Posterior vena cava (tissue), 2 donors: ENCODE data around the gene LPXN. TPM values are rescaled to one million over a fixed set of nuclear protein-coding genes. Genes with fewer than 3 reads are reported as not detected.
"Not testable (repeated sequence)": the region's sequence is repeated elsewhere in the genome, so short reads cannot be mapped to it uniquely, and the experiment has no call there.

Source experiments
- DNase-seq: peaks from one replicate; pipeline ENCODE4 v3.0.0-alpha.2; 2020; ENCODE audit warnings: low spot score
- intact Hi-C, 2 donors: fragments of 100-400 bp; cut with DNase I; formaldehyde crosslinking; loops; one replicate each; pipeline versions ENCODE4 v1.14.1 to v1.14.2; 2022 to 2023
- total RNA-seq, 2 donors: library from RNA; stranded (reverse); fragmentation: NEBNext Ultra II Directional; extraction: Animal tissue kit (Norgen Biotek cat#: 25700); gene quantifications; one replicate each; pipeline ENCODE4 v1.2.1, GENCODE V29; 2021
- donor health status: DM: yes; HTN: yes; CAD: no.
- donor health status: DM: yes; HTN: yes; CAD: no.

The LPXN gene
- total RNA-seq, 2 donors from 2014 or later: 7.9 to 10.7 TPM

DNA sequence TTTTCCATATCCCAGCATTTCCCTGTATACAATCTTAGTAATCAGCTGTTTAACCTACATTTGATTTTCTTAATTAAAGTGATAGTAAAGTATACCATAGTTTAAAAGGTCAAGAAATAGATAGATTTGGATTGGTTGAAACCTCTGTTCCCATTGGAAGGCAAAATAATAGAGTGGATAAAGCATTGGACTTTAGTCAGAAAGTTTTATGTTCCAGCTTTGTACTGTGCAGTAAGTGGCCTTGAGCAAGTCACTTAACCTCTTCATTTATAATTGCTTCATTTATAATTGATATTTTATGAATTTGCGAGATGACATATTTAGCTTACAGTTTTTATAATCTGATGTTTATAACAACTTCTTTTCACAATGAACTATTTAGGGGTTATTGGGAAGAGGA is 6.8 kb upstream of the LPXN start:
- DNase-seq: no peak
- intact Hi-C loops: no loop called here

DNA sequence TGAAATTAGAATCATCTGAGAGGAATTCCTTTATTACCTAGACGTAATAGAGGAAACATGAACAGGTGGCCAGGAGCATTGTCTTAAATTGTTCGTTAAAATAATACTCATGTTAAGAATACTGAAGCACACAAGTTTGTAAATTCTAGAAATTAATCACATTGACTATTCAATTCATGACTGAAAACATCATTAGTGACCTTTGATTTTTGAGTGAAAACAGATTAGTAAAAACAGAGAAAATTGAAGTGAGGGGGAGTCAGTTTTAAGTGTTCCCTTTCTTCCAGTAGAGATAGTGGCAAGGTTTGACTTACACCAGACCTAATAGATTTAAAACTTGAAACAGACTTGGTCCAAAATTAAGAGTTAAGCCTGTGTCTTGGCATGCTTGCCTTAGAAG is 4.7 kb upstream of the LPXN start:
- intact Hi-C loops: no loop called here
- no peak for DNase-seq

DNA sequence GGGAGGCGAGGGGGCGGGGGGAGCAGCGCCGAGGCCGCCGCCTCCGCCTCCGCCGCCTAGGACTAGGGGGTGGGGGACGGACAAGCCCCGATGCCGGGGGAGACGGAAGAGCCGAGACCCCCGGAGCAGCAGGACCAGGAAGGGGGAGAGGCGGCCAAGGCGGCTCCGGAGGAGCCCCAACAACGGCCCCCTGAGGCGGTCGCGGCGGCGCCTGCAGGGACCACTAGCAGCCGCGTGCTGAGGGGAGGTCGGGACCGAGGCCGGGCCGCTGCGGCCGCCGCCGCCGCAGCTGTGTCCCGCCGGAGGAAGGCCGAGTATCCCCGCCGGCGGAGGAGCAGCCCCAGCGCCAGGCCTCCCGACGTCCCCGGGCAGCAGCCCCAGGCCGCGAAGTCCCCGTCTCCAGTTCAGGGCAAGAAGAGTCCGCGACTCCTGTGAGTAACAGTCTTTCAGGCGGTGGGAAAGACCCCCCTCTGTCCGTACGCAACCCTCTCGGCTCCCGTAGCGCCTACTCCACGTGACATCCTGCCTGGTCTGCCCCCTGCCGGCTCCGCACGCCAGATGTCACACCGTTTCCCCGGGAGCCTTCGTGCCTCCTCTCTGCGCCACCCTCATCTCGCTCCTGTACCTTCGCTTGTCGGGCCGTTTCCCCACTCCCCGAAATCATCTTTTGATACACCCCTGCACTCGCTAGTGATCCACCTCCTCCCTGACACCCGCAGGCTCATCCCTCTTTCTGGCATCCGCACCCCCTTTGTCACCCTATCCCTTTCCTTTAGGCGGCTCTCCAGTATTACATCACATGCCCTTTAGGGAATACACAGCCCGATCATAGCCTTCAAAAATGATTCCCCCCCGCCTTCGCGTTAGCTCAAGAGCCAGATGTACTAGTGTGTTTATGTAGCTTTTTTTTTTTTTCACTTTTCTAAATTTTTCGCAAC is 3.8 kb upstream of the LPXN start:
- intact Hi-C loops: loop anchor here in 1 of 2 donors (10.0 kb wide), 1 partner anchor 45 kb away; the partner anchor contains the start of gene CNTF
- peak; percentile 97 for DNase-seq

DNA sequence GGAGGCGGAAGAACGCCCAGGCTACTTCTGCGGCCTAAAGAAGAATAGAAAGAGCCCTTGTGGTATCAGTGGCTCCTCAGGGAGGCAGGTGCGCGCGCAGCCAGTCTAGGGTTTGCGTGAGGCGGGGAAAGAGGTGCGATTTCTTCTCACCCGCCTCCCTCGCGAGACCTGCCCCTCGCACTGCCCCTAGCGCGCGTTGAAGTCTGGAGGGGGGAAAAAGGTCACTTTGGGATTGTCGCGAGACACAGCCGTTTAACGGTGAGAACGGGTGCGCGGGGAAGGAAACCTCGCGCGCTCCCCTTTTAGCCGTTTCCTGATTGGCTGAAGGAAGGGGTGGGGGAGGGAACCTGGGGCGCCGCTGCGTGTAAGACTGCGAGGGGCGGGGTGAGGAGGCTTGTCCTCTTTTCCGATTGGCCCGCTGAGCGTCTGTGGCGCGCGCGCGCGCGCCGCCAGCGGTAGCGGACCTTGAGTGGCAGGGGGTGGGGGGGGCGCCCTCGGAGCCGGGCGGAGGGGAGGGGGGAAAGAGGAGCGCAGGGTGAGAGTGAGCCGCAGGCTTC is 3.1 kb upstream of the LPXN start, which contains the start of gene ZFP91:
ZFP91 (plus strand) TSS at position 429 of the 557 bp plus-strand sequence. CDS start 219 bp downstream, outside the sequence.
- intact Hi-C loops: loop anchor here in 1 of 2 donors (10.0 kb wide), 1 partner anchor 46 kb away; the partner anchor contains the start of gene CNTF
- DNase-seq: peak; percentile 99

DNA sequence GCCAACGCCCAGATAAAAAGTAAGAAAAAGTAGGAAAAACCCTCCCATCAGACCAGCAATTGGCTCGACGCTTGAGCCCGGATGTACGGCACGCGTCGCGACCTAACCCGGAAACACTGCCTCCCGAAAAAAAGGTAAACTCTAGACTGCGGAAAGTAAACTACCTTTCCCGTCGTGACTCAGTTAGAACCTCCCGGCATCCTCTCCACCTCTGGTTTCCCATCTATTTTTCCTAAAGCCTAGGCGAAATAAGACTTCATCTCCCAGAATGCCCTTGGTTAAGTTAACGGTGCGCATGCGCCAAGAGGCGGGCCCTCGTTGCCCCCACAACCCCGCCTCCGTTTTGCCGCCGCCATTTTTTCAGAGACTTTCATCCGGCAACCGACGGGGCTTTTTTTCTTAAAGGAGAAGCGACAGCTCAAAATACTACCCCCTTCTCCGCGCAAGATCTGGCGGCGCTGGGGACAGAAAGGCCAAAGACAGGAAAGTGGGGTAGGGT is 2.5 kb upstream of the LPXN start:
- DNase-seq: peak; percentile 98
- intact Hi-C loops: loop anchor here in 1 of 2 donors (10.0 kb wide), 1 partner anchor 47 kb away; the partner anchor contains the start of gene CNTF

DNA sequence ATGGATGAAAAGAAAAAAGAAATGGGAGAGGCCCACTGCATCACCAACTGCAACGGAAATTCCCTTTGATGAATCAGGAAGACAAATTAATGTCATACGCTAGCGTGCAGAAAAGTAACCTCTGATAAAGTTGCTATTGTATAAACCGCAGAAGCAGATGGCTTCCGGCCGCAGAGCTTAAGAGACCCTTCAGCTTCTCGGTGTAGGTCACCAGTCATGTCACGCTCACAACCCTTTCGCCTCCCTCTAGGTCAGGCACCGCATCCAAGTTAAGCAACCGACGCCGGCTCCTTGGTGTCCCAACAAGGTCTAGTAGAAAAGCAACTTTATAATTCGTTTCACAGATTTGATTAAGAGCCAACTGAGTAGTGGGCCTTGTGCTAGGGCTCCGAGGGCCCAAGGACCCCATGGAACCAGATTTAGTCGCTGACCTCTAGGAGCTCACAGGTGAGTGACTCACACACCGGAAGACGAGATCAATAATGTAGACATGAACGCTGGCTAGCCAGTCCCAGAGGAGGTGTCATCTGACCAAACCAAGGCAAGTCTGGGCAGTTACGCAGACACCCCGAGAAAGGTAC is 2.0 kb upstream of the LPXN start:
- DNase-seq: peak; percentile 82
- intact Hi-C loops: loop anchor here in 1 of 2 donors (10.0 kb wide), 1 partner anchor 47 kb away; the partner anchor contains the start of gene CNTF

DNA sequence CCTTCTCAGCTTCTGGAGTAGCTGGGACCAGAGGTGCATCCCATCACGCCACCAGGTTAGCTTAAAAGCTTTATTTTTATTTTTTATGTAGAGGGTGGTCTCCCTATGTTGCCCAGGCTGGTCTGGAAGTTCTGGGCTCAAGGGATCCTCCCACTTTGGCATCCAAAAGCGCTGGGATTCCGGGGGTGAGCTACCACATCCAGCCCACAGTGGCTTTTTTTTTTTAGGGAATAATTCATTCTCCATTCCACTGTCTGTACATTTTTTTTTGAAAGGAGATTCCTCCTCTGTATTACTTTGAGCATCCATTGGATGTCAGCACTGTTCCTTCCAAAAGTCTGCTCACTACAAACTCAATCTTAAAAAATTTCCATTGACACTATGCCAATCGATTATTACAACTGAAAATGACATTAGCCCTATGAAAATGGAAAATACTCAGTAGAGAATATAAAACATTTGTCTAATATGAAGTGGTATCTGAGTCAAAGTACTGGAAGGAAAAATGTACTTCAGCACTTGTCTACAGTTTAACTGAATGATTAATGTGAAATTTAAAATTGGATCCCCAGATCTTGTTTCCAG is 1.3 kb upstream of the LPXN start:
- intact Hi-C loops: loop anchor here in 1 of 2 donors (10.0 kb wide), 1 partner anchor 48 kb away; the partner anchor contains the start of gene CNTF
- no peak for DNase-seq

DNA sequence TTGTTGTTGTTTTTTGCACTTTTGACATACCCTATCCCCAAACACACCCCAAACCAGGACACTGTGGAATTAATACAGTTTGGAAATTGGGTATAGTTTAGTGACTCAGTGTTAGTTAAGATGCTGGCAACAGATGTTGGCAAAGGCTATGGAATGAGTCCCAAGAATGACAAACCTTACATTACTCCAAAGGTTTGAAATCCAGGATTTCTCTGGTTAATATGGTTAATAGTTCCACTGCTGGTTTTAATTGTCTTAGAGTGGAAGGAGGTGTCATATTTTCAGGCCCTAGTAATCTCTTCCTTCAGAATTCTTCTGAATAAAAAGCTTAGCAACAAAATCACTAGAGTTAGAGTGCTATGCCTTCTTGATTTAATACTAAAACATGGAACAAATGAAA is 775 bp downstream of the LPXN start:
- DNase-seq: no peak
- intact Hi-C loops: loop anchor here in 1 of 2 donors (10.0 kb wide), 1 partner anchor 50 kb away; the partner anchor contains the start of gene CNTF

DNA sequence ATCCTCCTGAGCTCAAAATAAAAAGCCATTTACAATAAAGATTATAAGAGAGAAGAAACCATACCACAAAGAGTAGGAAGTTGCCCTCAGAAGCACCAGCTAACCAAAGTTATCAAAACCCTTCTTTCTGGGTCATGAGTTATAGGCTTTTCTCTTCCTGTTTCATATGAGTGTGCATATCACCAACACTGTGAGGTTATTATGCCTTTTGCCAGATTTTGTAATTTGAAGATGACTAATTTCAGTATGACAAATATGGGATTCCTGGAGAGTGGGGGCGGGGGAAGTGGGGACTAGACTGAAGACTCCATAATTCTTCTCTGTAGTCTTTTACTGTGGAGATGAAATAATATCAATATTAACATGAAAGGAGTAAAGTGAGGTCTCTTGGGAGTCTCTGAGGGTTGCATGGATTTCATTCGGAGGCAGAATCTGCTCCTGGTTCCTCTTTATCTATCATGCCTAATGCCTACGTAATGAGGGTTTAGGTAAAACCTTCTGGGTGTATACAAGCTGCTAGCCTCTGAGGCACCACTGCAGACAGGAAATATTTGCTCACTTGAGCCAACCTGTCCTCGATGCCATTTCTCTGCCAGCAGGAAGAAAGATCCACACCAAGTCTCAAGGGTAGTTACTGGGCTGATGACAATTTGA is 2.1 kb downstream of the LPXN start:
- intact Hi-C loops: loop anchor here in 1 of 2 donors (10.0 kb wide), 1 partner anchor 51 kb away; the partner anchor contains the start of gene CNTF
- DNase-seq: peak; percentile 82

DNA sequence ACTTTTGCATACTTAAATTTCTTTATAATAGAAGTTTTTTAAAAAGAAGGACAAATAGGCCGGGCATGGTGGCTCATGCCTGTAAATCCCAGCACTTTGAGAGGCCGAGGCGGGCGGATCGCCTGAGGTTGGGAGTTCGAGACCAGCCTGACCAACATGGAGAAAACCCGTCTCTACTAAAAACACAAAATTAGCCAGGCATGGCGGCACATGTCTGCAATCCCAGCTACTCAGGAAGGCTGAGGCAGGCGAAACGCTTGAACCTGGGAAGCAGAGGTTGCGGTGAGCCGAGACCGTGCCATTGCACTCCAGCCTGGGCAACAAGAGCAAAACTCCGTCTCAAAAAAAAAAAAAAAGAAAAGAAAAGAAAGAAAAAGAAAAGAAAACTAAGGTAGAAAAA is 2.8 kb downstream of the LPXN start:
- intact Hi-C loops: loop anchor here in 1 of 2 donors (10.0 kb wide), 1 partner anchor 52 kb away; the partner anchor contains the start of gene CNTF
- not testable (repeated sequence) for DNase-seq

DNA sequence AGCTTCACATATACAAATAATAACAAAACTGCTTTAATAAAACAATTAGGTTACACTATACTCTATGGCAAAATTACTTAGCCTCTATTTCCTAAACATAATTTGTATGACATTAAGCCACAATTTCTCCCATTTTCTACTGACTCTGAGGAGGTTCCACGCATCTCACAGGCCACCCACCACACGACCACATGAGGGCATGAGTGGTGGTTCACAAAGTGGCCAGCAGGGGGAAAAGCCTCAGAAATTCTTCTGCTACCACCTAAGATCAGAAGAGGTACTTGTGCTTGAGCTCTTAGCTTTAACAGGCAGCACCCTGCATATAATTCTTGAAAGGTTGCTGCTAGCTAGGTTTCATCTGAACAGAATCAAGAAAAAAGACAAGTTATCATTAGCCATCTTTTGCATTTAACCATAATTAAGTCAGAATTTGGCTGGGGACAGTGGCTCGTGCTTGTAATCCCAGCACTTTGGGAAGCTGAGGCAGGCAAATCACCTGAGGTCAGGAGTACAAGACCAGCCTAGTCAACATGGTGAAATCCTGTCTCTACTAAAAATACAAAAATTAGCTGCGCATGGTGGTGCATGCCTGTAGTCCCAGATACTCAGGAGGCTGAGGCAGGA is 7.7 kb downstream of the LPXN start:
- intact Hi-C loops: no loop called here
- peak; percentile 79 for DNase-seq

DNA sequence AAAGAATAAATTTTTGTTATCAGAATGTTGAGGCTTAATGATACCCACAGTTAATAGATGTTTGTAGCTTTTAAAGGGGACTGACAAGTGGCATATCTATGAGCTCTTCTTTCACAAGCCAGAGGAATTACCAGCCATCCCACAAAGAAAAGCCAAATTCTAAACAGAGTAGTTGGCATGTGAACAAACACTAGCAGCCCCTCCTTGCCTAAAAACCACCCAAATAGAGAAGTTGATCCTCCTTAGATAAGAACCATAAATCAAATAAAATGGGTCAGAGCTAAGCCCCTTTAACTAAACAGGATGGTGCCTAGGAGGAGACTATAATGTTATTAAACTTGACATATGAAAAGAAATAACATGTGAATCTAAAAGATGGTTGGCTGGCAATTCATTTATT is 11.4 kb downstream of the LPXN start:
- intact Hi-C loops: loop anchor here in 1 of 2 donors (5.0 kb wide), 1 partner anchor 452 kb away; no protein-coding TSS in a partner anchor
- DNase-seq: no peak

DNA sequence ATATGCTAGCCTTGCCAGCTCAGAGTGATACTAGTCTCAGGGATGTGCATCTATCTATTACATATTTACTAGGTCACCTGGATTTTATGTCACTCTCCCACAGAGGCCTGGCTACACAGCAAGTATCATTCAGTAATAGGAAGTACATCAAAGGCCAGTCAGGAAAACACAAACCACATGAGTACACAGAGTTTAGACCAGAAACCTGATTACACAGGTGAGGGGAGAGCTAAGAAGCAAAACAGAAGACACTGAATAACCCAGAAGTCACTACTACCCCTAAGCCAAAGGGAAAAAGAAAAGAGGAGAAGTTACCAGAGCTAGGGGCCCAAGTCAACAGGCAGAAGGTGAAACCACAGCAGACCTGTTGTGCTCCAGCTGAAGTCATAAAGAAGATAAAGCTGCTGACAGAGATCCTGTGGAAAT is 13.3 kb downstream of the LPXN start:
- intact Hi-C loops: loop anchor here in 1 of 2 donors (5.0 kb wide), 1 partner anchor 450 kb away; no protein-coding TSS in a partner anchor

DNA sequence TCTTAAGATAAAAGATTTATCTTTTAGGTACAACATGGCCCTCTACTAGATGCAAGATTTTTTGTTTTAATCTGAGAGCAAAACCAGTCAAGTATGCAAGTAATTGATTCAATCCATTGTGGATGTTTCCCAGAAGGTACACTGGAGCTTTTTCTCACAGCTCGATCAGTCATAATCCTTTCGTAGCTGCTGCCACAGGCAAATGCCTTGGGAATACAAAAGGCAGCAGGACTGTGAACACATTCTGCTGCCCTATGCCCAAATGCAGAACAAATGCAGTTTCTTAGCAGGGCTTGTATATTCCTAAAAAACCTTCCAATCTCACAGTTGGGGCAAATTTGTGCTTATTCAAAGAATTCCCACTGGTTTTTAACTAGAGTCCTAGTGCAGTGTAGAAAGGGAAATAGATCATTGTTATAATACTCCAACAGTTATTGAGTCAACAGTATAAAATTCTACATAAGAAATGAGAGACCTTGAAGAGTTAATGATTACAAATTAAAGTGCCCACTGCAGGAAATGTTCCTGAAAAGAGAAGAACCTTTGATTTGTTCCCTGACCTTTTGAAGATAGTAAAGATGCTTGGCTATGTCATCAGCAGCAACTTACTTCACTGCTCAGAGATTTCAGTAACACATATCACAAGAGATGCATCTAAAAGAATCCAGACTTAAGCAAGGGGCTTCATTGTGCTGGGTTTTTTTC is 14.1 kb downstream of the LPXN start:
- intact Hi-C loops: loop anchor here in 1 of 2 donors (5.0 kb wide), 1 partner anchor 449 kb away; no protein-coding TSS in a partner anchor
- DNase-seq: no peak

More for the DNA sequence above, 13.3 kb downstream of the LPXN start:
- DNase-seq: no peak

DNA sequence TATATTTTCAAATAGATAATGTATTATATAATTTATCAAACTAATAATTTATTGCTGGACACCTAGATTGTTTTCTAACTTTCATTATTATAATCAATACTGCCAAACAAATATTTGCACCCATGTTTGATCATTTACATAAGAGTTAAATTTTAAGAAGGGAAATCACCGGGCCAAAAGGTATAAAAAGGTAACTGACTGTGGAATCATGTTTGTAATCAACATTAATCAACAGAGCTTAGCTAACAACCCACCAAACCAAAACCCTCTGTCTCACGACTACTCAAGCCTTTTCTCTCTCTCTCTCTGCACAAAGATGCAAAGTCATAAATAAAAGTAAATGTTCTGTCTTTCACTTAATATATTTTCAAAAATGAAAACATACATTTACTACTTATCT is 14.8 kb downstream of the LPXN start:
- intact Hi-C loops: loop anchor here in 1 of 2 donors (5.0 kb wide), 1 partner anchor 449 kb away; no protein-coding TSS in a partner anchor
- DNase-seq: no peak

DNA sequence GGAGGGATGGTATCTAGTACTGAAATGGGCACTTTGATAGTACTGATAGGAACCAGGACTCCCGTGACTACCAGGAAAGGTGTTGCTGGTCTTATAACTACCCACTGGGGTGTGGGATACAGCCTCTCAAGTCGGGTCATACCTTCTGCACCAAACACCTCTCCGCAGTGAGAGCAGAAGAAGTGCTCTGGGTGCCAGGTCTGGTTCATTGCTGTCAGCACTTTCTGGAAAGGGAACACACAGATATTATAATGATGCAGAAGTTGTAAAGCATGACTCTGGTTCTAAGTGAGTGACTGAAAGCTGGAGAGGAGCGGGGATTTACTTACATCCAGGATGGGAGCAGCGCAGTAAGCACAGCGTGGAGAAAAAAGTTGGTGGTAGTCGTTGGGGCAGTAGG is 26.0 kb downstream of the LPXN start:
- intact Hi-C loops: no loop called here
- no peak for DNase-seq

DNA sequence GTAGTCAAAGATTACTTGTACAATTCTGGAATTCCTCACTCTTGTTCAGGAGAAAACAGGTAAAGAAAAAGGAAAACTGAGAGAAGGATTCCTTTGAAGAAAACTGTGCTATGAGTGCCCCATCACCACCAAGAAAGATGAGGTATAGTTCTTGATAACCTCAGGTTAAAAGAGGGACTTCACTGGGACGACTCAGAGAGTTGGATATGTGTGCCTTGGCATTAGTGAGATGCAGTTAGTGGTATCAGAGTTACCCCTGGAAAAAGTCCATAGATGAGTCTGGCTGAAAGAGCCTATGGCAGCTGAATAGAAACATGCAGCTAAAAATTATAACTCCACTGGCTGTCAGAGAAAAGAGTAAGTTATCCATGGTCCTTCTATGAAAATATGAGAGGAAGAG is 28.8 kb downstream of the LPXN start:
- intact Hi-C loops: no loop called here
- DNase-seq: no peak
